HepG2 (cell line): Measurements from ENCODE around the gene ROS1. TPM values are rescaled to one million over a fixed set of nuclear protein-coding genes. Genes with fewer than 3 reads are reported as not detected.

ENCODE experiments used
- ATAC-seq: fragments of 200-7000 bp; cut with Tn5 transposase; 3 replicates; pipeline ENCODE4 v1.9.1; 2020; ENCODE audit warnings: mild to moderate bottlenecking, moderate library complexity
- BruUV-seq: library from RNA; stranded (reverse); fragments of 400-500 nt; replicated peaks from 2 replicates; lab custom pipeline; 2021; lab: Mats Ljungman, UMichigan
- CTCF ChIA-PET: fragments of 300-600 bp; formaldehyde crosslinking; extraction: SDS; loops from one replicate; lab custom pipeline; 2021; ENCODE audit warnings: low total read pairs, inconsistent platforms, low intra/inter-chr PET ratio; lab: Yijun Ruan, JAX
- POLR2A ChIA-PET: fragments of 350-600 bp; sonication (Branson Sonifier 250); formaldehyde crosslinking; loops from one replicate; lab custom pipeline; 2020; ENCODE audit warnings: antibody characterized with exemption, inconsistent platforms; lab: Yijun Ruan, JAX
- DNase-seq: peaks from one replicate; pipeline ENCODE4 v3.0.0-alpha.2; 2015; ENCODE audit warnings: low spot score
- FAIRE-seq: peaks from 3 replicates; lab custom pipeline; 2011; peaks lifted over from hg19 to GRCh38; lab: Jason Lieb, UNC
- H2AFZ ChIP-seq: one replicate; pipeline ENCODE4 v1.6.1; 2011; ENCODE audit warnings: low read length, inconsistent platforms
- H3K27ac ChIP-seq: fragments of 300-600 bp; 3 replicates; pipeline ENCODE4 v1.8.0; 2011; ENCODE audit warnings: mixed run types, mild to moderate bottlenecking, mixed read lengths, low read length, inconsistent platforms; ENCODE audit not compliant: insufficient read depth; ENCODE audit errors: extremely low read length
- H3K27me3 ChIP-seq, 2 experiments: fragments of 200-600 bp in 1 of 2; 2 replicates in 1 of 2; 3 replicates in 1 of 2; pipeline versions ENCODE4 v1.6.0 to v1.8.0; 2011; ENCODE audit warnings: low read length in 2 of 2, mild to moderate bottlenecking in 2 of 2, moderate library complexity in 2 of 2, inconsistent platforms in 1 of 2; ENCODE audit not compliant: insufficient read depth in 2 of 2, control insufficient read depth in 1 of 2
- H3K36me3 ChIP-seq, 2 experiments: fragments of 200-600 bp in 1 of 2; replicated peaks in 1 of 2; 2 replicates in 1 of 2; 3 replicates in 1 of 2; pipeline versions ENCODE4 v1.5.1 to v1.8.0; 2011; ENCODE audit warnings: low read length in 2 of 2, inconsistent platforms in 1 of 2; ENCODE audit not compliant: insufficient read depth in 2 of 2, control insufficient read depth in 1 of 2
- H3K4me1 ChIP-seq: 2 replicates; pipeline ENCODE4 v1.5.1; 2012; ENCODE audit warnings: low read length, inconsistent platforms; ENCODE audit not compliant: insufficient read depth
- H3K4me2 ChIP-seq: 2 replicates; pipeline ENCODE4 v1.6.0; 2011; ENCODE audit warnings: low read depth, low read length, inconsistent platforms
- H3K4me3 ChIP-seq, 3 experiments: fragments of 200-600 bp in 1 of 3; sonication (generic), shearing (Covaris generic) in 1 of 3; replicated peaks in 1 of 3; 2 replicates each; pipeline ENCODE4 v1.5.1; 2011 to 2016; ENCODE audit warnings: low read length in 3 of 3, inconsistent platforms in 2 of 3, low read depth in 2 of 3, mild to moderate bottlenecking in 2 of 3, control low read depth in 1 of 3, mixed read lengths in 1 of 3; ENCODE audit not compliant: insufficient read depth in 1 of 3
- H3K79me2 ChIP-seq: one replicate; pipeline ENCODE4 v1.6.1; 2011; ENCODE audit warnings: low read length, inconsistent platforms; ENCODE audit not compliant: insufficient read depth
- H3K9ac ChIP-seq: 2 replicates; pipeline ENCODE4 v1.6.0; 2011; ENCODE audit warnings: mild to moderate bottlenecking, low read depth, low read length, inconsistent platforms; ENCODE audit not compliant: insufficient read depth
- H3K9me3 ChIP-seq: 2 replicates; pipeline ENCODE4 v1.5.1; 2012; ENCODE audit warnings: mild to moderate bottlenecking, low read length
- H4K20me1 ChIP-seq: 2 replicates; pipeline ENCODE4 v1.6.0; 2011; ENCODE audit warnings: inconsistent platforms, mild to moderate bottlenecking, low read length, moderate library complexity; ENCODE audit not compliant: insufficient read depth
- BATF2 ChIP-seq: sonication (generic); formaldehyde crosslinking; IDR thresholded peaks from 2 replicates; pipeline ENCODE4 v1.8.0; 2022; ENCODE audit warnings: mild to moderate bottlenecking, missing genetic modification reagents, moderate library complexity
- MIER2 ChIP-seq: IDR thresholded peaks from 2 replicates; pipeline ENCODE4 v1.6.1; 2016; ENCODE audit warnings: missing biosample characterization, missing genetic modification reagents
- SKI ChIP-seq: fragments of 450-650 bp; IDR thresholded peaks from one replicate; pipeline ENCODE4 v1.6.1; 2018; ENCODE audit warnings: mild to moderate bottlenecking; ENCODE audit not compliant: partially characterized antibody
- YY1 ChIP-seq: IDR thresholded peaks from 2 replicates; pipeline ENCODE4 v1.6.1; 2011; ENCODE audit warnings: low read length, low read depth, moderate library complexity, mild to moderate bottlenecking; ENCODE audit not compliant: insufficient read depth, insufficient replicate concordance
- ZNF281 ChIP-seq: sonication (generic); formaldehyde crosslinking; IDR thresholded peaks from 2 replicates; pipeline ENCODE4 v1.4.0; 2020; ENCODE audit warnings: missing genetic modification reagents, borderline replicate concordance
- WGBS: methylation state at CpG from one replicate; pipeline ENCODE4 v1.1.6; 2017; ENCODE audit warnings: low lambda C conversion rate; 5-methylcytosine and 5-hydroxymethylcytosine counted together
- in situ Hi-C: cut with HindIII; loops from 2 replicates; pipeline ENCODE4 v1.10.0; 2017; ENCODE audit warnings: low pct_unique_long_range_greater_than_20kb; ENCODE audit not compliant: extremely low pct_ligation_motif_present
- intact Hi-C: fragments of 100-400 bp; cut with micrococcal nuclease; formaldehyde crosslinking; loops from one replicate; pipeline ENCODE4 v1.10.0; 2022; ENCODE audit not compliant: unreplicated experiment
- polyA plus RNA-seq, 8 experiments: library from polyadenylated mRNA; depleted of rRNA in 3 of 8; stranded (reverse) in 7 of 8; unstranded in 1 of 8; fragments of >200 nt; fragmentation: Illumina TruSeq in 4 of 8; extraction: Trizol in 4 of 8; gene quantifications; 2 replicates each; pipeline versions ENCODE4 v1.2.1 to v1.2.3, GENCODE V29; 2011 to 2016; ENCODE audit warnings: low read depth in 4 of 8, missing spikeins in 1 of 8, mixed read lengths in 1 of 8; ENCODE audit not compliant: insufficient read depth in 1 of 8
- total RNA-seq, 5 experiments: library from RNA; depleted of rRNA; stranded (reverse); fragments of >200 nt; fragmentation: Illumina TruSeq; extraction: Trizol; gene quantifications; 2 replicates each; pipeline ENCODE4 v1.2.3, GENCODE V29; 2016; ENCODE audit warnings: low read depth in 1 of 5
- TF ChIP-seq, protein P1 (sequence below): sonication (generic); formaldehyde crosslinking; IDR thresholded peaks from 2 replicates; pipeline ENCODE4 v1.4.0; 2020; ENCODE audit warnings: missing genetic modification reagents

ROS1 gene
- total and polyA plus RNA-seq, 2 of the 13 experiments (the other 11 are each of a cell fraction or from before 2014, with no cell fraction given) = not detected

GRCh38 chr6:117345292-117345610 is 80.5 kb downstream of the ROS1 start (continued):
- TF ChIP-seq, protein P1, sequence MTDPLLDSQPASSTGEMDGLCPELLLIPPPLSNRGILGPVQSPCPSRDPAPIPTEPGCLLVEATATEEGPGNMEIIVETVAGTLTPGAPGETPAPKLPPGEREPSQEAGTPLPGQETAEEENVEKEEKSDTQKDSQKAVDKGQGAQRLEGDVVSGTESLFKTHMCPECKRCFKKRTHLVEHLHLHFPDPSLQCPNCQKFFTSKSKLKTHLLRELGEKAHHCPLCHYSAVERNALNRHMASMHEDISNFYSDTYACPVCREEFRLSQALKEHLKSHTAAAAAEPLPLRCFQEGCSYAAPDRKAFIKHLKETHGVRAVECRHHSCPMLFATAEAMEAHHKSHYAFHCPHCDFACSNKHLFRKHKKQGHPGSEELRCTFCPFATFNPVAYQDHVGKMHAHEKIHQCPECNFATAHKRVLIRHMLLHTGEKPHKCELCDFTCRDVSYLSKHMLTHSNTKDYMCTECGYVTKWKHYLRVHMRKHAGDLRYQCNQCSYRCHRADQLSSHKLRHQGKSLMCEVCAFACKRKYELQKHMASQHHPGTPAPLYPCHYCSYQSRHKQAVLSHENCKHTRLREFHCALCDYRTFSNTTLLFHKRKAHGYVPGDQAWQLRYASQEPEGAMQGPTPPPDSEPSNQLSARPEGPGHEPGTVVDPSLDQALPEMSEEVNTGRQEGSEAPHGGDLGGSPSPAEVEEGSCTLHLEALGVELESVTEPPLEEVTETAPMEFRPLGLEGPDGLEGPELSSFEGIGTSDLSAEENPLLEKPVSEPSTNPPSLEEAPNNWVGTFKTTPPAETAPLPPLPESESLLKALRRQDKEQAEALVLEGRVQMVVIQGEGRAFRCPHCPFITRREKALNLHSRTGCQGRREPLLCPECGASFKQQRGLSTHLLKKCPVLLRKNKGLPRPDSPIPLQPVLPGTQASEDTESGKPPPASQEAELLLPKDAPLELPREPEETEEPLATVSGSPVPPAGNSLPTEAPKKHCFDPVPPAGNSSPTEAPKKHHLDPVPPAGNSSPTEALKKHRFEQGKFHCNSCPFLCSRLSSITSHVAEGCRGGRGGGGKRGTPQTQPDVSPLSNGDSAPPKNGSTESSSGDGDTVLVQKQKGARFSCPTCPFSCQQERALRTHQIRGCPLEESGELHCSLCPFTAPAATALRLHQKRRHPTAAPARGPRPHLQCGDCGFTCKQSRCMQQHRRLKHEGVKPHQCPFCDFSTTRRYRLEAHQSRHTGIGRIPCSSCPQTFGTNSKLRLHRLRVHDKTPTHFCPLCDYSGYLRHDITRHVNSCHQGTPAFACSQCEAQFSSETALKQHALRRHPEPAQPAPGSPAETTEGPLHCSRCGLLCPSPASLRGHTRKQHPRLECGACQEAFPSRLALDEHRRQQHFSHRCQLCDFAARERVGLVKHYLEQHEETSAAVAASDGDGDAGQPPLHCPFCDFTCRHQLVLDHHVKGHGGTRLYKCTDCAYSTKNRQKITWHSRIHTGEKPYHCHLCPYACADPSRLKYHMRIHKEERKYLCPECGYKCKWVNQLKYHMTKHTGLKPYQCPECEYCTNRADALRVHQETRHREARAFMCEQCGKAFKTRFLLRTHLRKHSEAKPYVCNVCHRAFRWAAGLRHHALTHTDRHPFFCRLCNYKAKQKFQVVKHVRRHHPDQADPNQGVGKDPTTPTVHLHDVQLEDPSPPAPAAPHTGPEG (CRISPR knock-in tag) = no peak
- TF ChIP-seq MIER2 (CRISPR knock-in tag) (no peak), BATF2 (CRISPR knock-in tag) (no peak)
- TF ChIP-seq, all 625 proteins: peak for 0

- no TSS peak for BruUV-seq
- no peaks in the 10 kb centered on the region for H4K20me1 ChIP-seq
- no peak overlapping the region for H3K27ac ChIP-seq
- H3K4me1 ChIP-seq = no peaks in the 10 kb centered on the region; the same call in 1 of the 2 replicates
- in situ Hi-C loops (loop anchor here (5.0 kb wide), 1 partner anchor 258 kb away; the partner anchor contains the start of gene GOPC), intact Hi-C loops (no loop called here)
- CTCF ChIA-PET = interaction anchor here (1.7 kb wide), 1 partner anchor 562 kb away, joined by 5 read pairs; no protein-coding TSS in a partner anchor
- H3K27me3 ChIP-seq = no peaks in the 10 kb centered on the region; a peak in 1 of 5 replicates
- peak overlapping the region; percentile 35 for H2AFZ ChIP-seq
- TF ChIP-seq SKI (no peak), ZNF281 (CRISPR knock-in tag) (peak; percentile 73; the same call in 1 of the 2 replicates), YY1 (peak; percentile 70)
- peak; percentile 73 for ATAC-seq
- FAIRE-seq = no peak
- peak overlapping the region; percentile 39 for H3K4me2 ChIP-seq
- POLR2A ChIA-PET = no interaction called here
- no peaks in the 10 kb centered on the region for H3K9me3 ChIP-seq
- no peak overlapping the region for H3K9ac ChIP-seq
- H3K4me3 ChIP-seq = peak overlapping the region in 1 of 3 experiments; percentile 22; a peak in 1 of 6 replicates
- H3K36me3 ChIP-seq = no peaks in the 10 kb centered on the region
- WGBS = 12% methylated on average over 12 of the region's 12 CpGs
- H3K79me2 ChIP-seq = no peaks in the 10 kb centered on the region
- no peak for DNase-seq
Measured at GRCh38 chr6:117344444-117345291, 81.1 kb downstream of the ROS1 start.
